ENCODE results near the gene TLE1. TPM values are rescaled to one million over a fixed set of nuclear protein-coding genes. Genes with fewer than 3 reads are reported as not detected.

Gene TLE1
- total and polyA plus RNA-seq, 2 of the 4 experiments (the other 2 are of a cell fraction): 36.0 to 51.0 TPM

DNA sequence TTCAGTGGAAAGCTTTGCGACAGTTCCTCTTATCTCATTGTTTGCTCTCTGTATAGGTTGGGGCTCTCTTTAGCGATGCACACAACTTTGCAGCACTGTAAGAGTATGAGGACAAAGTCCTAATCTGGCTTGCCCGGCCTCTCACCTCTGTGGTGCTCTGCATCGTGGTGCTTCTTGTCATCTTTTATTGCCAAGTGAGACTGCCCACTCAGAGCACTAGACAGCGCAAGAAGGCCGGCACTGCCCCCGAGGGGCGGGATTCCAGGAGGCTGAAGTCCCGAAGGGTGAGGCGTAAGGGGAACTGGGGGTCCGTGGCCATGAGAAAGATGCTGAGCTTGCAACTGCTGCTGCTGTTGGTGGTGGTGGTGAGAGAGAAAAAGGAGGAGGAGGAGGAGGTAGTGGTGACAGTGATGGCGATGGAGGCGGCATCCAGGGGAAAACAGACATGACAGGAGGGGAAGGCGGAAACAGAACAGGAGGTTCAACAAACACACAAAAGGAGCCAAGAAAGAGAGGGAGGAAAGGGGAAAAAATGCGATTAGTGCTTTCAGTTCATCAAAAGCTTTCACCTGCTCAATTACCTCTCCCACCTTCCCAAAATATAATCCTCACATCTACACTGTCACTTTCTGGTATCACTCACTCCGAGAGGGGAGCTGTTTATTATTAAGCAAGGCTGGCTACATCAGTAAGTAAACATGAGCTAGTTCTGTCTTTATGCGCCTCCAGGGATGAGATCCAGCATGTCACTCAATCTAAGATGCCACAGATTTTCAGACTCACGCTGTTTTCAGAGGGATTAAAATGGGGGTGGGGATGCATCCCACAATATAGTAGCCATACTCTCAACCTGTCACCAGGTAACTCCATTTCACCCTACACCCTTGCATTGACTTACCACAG is 55.1 kb downstream of the TLE1 start (continued):
- TF ChIP-seq SMC3 (IDR thresholded peaks at IDR 0.05; ENCODE audit: low read depth, low read length) (no peak), MAZ (IDR thresholded peaks at IDR 0.05; ENCODE audit: borderline replicate concordance, low read depth, low read length) (no peak)

DNA sequence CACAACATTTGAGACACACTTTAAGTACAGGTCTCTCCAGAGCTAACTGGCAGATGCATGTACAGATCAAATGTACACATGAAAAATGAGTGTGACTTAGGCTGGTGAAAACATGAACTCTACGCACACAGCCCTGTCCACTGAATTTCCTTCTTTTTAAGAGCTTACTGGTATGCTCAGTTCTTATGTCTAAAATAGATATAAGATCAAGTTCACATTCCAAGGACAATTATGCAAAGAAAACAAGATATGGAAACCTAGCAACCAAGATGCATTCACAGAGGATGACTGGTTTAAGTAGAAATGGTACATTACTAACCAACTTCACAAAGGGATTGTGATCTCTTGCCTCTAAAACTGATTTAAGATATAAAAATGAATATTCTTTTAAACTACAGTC is 56.7 kb downstream of the TLE1 start:
- peaks cover 12% of the 10 kb centered on the region; the same call in 1 of the 2 replicates for H4K20me1 ChIP-seq (ENCODE audit: insufficient read depth, low read length)
- H4K91ac ChIP-seq (ENCODE audit: insufficient read depth, low read depth, low read length): peak overlapping the region; percentile 77; the same call in 1 of the 2 replicates
- peak overlapping the region; percentile 70 for H2BK5ac ChIP-seq (ENCODE audit: low read depth, low read length, poor library complexity, severe bottlenecking)
- H2AK9ac ChIP-seq (replicated peaks; ENCODE audit: low read depth, low read length, poor library complexity): no peak overlapping the region
- H3K9me3 ChIP-seq (ENCODE audit: control insufficient read depth, insufficient read depth, low read length): no peaks in the 10 kb centered on the region
- TF ChIP-seq POLR2A (IDR thresholded peaks at IDR 0.05; ENCODE audit: low read depth, low read length): no peak
- no peak for TF ChIP-seq RFX5 (IDR thresholded peaks at IDR 0.05; ENCODE audit: low read depth, low read length)
- no peak for TF ChIP-seq MXI1 (IDR thresholded peaks at IDR 0.05; ENCODE audit: borderline replicate concordance, low read depth, low read length)
- no peak for TF ChIP-seq MAFK (IDR thresholded peaks at IDR 0.05; ENCODE audit: low read depth, low read length)
- TF ChIP-seq CEBPB (IDR thresholded peaks at IDR 0.05; ENCODE audit: low read depth, low read length): peak; percentile 60
- TF ChIP-seq SMC3 (IDR thresholded peaks at IDR 0.05; ENCODE audit: low read depth, low read length): 0 out of 2 replicates have a peak, but pooled peaks have one; percentile 1
- TF ChIP-seq FOS (IDR thresholded peaks at IDR 0.05; ENCODE audit: low read depth, low read length): peak; percentile 52; the same call in 1 of the 2 replicates
- H2BK15ac ChIP-seq (ENCODE audit: low read depth, low read length): peak overlapping the region; percentile 11; the same call in 1 of the 3 replicates
- H2BK120ac ChIP-seq (ENCODE audit: low read depth, low read length): peak overlapping the region; percentile 75
- ATAC-seq (ENCODE audit: low read depth) (peak; percentile 68), DNase-seq (peak; percentile 94)
- H3K4me1 ChIP-seq (ENCODE audit: control insufficient read depth, insufficient read depth, low read length): peaks cover 29% of the 10 kb centered on the region
- peaks cover 9% of the 10 kb centered on the region for H3K36me3 ChIP-seq (ENCODE audit: control insufficient read depth, insufficient read depth, low read length)
- H3K14ac ChIP-seq (replicated peaks; ENCODE audit: low read depth, low read length): peak overlapping the region; percentile 87
- peak overlapping the region; percentile 70; the same call in 1 of the 2 replicates for H3K4ac ChIP-seq (ENCODE audit: low read depth, low read length)
- 0 out of 2 replicates have a peak overlapping the region, but pooled peaks have one; percentile 22 for H2BK20ac ChIP-seq (ENCODE audit: low read depth, low read length)
- H2AFZ ChIP-seq (replicated peaks; ENCODE audit: low read length, poor library complexity): no peak overlapping the region
- peak overlapping the region in 1 of 2 experiments; percentile 36; a peak in 2 of 4 replicates for H4K8ac ChIP-seq (ENCODE audit: low read depth in 2 of 2, low read length in 2 of 2)
- H3K23ac ChIP-seq (ENCODE audit: low read depth, low read length): no peak overlapping the region
- H3K27ac ChIP-seq (ENCODE audit: insufficient read depth, low read length): peak overlapping the region; percentile 57; the same call in 1 of the 2 replicates
- H4K5ac ChIP-seq (ENCODE audit: low read depth, low read length): peak overlapping the region; percentile 85; the same call in 1 of the 2 replicates
- H3K18ac ChIP-seq (ENCODE audit: low read depth, low read length): peak overlapping the region; percentile 98; the same call in 1 of the 2 replicates
- no peak overlapping the region for H3K4me3 ChIP-seq (ENCODE audit: insufficient read depth, low read depth, low read length)
- intact Hi-C loops (cut with micrococcal nuclease): no loop called here
- H3K79me1 ChIP-seq (ENCODE audit: low read depth in 1 of 2, low read length in 2 of 2): peaks cover 11 to 48% of the 10 kb centered on the region in 2 experiments
- in situ Hi-C loops (cut with MboI; ENCODE audit: low sequenced_read_pairs): no loop called here
- BruUV-seq (replicated peaks): no TSS peak
- peak overlapping the region; percentile 93; the same call in 1 of the 2 replicates for H3K4me2 ChIP-seq (ENCODE audit: low read depth, low read length)
- H3K9me1 ChIP-seq (ENCODE audit: insufficient read depth, low read length): peaks cover 20% of the 10 kb centered on the region
- no peak overlapping the region for H3K9ac ChIP-seq (ENCODE audit: low read depth, low read length)
- CTCF ChIA-PET: no interaction called here
- POLR2A ChIA-PET (ENCODE audit: unreplicated experiment): no interaction called here
- H3K56ac ChIP-seq (ENCODE audit: extremely low read depth, insufficient read depth, low read length): no peak overlapping the region
- WGBS, 2 experiments (ENCODE audit: extremely low coverage in 2 of 2, insufficient read length in 1 of 2): no CpG with 5 or more reads among the region's 1 CpG
- no peaks in the 10 kb centered on the region for H3K27me3 ChIP-seq (ENCODE audit: control insufficient read depth, insufficient read depth, low read length)
- H2AK5ac ChIP-seq (ENCODE audit: low read depth, low read length): peak overlapping the region; percentile 59; the same call in 1 of the 2 replicates
- dilution Hi-C loops (cut with HindIII; ENCODE audit: low sequenced_read_pairs, unreplicated experiment): no loop called here

All from IMR-90 (cell line).